HG03439 (cell line): ENCODE results near the gene RHO.
"Not testable (repeated sequence)": the region's sequence is repeated elsewhere in the genome, so short reads cannot be mapped to it uniquely, and the experiment has no call there.

Experiments
- ATAC-seq: cut with Tn5 transposase; IDR thresholded peaks from one replicate; pipeline ENCODE4 v1.9.1; 2021; ENCODE audit warnings: mild to moderate bottlenecking, moderate library complexity; ENCODE audit not compliant: unreplicated experiment

RHO gene

DNA sequence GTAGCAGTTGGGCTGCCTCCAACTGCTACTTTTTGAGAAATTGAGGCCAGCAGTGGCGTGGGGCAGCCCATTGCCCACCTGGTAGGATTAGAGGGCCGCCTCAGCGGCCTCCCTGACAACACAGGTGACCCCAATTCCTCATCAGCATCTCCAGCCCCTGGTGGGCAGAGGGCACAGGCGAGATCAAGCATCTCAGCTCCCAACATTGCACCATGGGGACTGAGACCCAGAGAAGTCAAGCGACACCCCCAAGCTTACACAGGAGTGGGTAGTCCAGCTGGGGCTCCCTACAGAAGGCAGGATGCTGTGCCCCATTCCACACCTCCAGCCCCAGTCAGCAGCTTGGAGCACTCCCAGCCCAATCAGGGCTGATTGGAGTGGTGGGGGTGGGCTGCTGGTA, 14.3 kb downstream of the RHO start:
- no peak for ATAC-seq

DNA sequence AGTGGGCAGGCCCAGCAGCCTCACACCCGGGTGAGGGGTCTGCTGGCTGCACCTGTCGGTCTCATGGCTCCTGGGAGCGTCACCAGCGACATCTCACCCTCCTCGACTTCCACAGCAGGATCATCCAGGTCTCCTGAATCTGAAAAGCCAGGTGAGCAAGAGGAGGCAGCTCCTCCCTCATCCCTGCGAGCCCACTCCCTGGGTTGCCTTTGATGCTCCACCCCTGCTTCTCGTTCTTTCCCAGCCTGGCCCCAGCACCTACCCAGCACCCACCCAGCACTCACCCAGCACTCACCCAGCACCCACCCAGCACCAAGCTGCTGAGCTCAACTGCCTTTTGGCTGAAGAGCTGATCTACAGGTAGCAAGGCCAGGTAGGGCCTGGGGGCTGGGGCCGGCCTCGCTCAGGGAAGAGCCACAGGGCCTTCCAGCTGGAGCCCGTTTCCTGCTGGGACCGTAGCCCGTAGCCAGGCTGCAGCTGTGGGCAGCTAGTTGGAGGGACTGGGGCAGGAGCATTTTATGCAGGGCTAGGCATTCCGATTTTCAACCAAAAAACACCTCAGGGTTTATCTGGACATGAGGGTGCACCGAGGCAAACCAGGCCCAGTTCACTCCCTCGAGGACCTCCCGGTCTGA, 14.8 kb downstream of the RHO start, which contains the start of gene H1-8:
TSS of gene H1-8 (plus strand) at position 20 of the 635 bp plus-strand sequence. CDS start at position 64, 44 bp downstream.
- no peak for ATAC-seq

GRCh38 chr3:129543999-129544398, 15.6 kb downstream of the RHO start:
- no peak for ATAC-seq

DNA sequence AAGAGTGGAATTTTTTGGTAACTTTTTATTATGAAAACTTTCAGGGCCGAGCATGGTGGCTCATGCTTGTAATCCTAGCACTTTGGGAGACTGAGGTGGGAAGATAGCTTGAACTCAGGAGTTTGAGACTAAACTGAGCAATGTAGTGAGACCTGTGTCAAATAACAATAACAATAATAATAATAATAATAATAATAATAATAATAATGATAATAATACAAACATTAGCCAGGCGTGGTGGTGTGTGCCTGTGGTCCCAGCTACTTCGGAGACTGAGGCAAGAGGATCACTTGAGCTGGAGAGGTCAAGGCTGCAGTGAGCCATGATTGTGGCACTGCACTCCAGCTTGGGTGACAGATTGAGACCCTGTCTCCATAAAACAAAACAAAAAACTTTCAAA, 17.5 kb downstream of the RHO start:
- ATAC-seq, result not testable (repeated sequence)

- no peak for ATAC-seq
Measured at GRCh38 chr3:129547241-129547640, 18.8 kb downstream of the RHO start.

- ATAC-seq, result no peak
Measured at GRCh38 chr3:129548104-129548965, 19.9 kb downstream of the RHO start.

GRCh38 chr3:129549006-129549800, 20.8 kb downstream of the RHO start:
- no peak for ATAC-seq

GRCh38 chr3:129549805-129550204, 21.4 kb downstream of the RHO start:
- no peak for ATAC-seq

GRCh38 chr3:129552287-129553050, 24.0 kb downstream of the RHO start:
- no peak for ATAC-seq

GRCh38 chr3:129553171-129553570, 24.7 kb downstream of the RHO start:
- ATAC-seq, result no peak

DNA sequence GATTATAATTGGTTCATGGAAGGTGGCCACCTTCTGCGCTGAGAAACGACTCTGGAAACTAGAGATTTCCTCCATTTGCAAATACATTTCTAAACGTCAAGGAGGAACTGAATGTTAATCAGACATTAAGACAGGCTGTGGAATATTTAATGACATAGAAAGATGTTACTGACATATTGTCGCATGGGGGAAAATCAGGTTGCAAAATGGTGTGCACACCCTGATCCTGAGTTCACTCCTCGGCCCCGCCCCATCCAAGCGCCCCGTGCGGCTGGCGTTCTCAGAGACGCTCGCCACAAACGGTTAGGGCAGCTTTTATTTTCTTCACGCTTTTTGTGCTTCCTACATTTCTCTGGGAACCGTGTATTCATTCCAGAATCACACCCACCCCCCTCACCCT, 25.3 kb downstream of the RHO start:
- ATAC-seq, result no peak

- no peak for ATAC-seq
Measured at GRCh38 chr3:129554356-129555152, 26.1 kb downstream of the RHO start.

DNA sequence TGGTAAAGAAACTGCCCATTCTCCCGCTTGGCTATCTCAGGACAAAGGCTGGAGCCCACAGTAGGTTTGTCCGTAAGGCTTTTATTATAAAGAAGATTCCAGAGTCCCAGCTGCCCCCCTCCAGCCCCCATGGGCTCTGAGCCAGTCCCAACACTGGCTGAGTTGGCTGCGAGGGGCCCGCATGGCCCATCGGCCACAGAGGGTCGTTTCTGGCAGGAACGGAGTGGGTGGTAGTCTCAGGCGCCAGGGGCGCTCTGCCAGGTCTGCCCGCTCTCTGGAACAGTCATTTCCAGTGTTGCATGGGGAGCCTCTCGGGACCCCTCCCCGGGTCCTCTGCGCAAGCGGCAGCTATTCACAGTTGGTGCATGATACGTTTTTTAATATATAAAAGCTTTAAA, 26.7 kb downstream of the RHO start:
- no peak for ATAC-seq

DNA sequence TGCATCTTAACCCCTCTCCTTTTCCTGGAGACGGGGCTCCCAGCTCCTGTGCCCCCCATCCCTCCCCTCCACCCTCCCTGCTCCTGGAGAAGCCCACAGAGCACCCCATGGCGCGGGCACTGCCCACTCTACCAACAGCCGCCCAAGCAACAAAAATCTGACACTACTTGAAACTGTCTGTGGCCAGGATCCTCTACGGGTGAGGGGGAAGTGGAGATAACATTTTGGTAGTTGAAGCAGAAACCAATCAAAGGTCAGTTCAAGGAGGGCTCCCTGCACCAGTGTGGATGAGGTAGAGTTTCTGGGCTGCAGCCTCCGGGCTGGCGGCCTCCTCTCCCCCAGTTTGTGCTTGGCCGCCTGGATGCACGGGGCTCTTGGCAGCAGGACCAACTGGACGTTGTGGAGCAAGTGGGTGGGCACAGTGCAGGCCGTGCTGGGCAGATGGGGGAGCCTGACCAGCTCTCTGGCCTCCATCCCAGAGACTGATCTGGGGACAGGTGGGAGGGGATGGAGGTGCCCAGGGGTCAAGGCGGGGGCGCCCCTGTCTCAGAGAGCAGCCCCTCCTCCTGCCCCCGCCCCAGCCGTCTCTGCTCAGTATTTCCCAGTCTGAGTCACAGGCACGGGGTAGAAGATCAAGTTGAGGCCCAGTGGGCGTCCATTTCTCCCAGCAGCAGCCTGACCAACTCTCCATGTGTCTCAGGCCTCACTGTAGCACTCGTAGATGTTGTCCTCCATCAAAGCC, 27.3 kb downstream of the RHO start:
- ATAC-seq, result no peak

GRCh38 chr3:129556358-129556695, 27.9 kb downstream of the RHO start:
- ATAC-seq, result no peak

- ATAC-seq, result no peak
Measured at GRCh38 chr3:129556890-129557547, 28.6 kb downstream of the RHO start.

DNA sequence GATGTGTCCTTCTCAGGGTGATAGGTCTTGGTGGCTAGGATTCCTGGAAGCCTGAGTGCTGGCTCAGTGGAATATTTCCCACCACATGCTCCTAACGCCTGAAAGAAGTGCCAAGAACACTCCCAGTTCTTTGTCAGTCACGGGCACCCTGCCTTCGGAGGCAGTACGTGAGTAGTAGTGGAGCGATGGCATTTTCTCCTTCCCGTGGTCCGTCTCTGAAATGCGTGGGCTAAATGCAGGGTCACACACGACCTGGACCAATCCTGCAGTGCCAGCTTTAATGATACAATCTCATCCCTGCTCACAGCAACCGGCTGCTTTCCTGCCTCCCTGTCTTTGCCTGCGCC, 29.1 kb downstream of the RHO start:
- no peak for ATAC-seq

DNA sequence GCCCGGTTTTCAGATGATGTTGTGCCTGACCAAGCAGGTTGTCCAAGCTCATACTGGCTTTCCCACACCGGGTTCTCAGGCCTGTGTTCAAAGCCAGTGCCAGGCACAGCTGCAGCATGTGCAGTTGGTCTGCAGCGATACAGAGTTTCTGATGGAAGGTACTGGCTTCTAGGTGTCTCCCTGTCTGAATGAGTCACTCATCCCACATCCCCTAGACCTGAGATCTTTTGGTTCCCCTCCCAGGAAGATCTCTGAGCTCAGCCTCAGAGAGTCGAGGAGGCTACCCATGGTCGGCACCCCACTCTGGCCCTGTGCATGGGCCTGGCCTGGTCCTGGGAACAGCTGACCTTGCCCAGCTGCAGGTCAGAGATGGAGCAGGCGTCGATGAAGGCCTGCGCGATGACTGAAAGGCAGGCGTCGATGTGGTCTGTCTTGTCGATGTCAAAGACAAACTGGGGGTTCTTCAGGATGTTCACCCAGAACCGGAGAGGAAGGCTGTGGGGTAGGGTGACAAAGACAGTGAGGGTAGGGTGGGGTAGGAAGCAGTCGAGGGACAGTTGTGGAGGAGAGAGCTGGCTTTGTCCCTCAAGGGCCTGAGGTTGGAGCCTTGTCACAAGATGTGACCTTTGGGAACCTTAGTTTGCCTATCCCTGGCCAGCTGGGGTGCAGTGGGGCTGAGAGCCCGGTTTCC, 29.8 kb downstream of the RHO start:
- ATAC-seq, result no peak
